Heart right ventricle (tissue), 16 donors: ENCODE results near the gene IGFALS. TPM values are rescaled to one million over a fixed set of nuclear protein-coding genes. Genes with fewer than 3 reads are reported as not detected.

Experiments used
- ATAC-seq, 8 donors: fragments of 200-7000 bp; cut with Tn5 transposase; one replicate each; pipeline ENCODE4 v1.9.1; 2020; ENCODE audit warnings: mild to moderate bottlenecking in 8 of 8, moderate library complexity in 8 of 8, moderate number of reproducible peaks in 1 of 8
- DNase-seq, 2 donors: peaks; one replicate each; pipeline ENCODE4 v3.0.0-alpha.2; 2020
- H3K27ac ChIP-seq, 10 donors: fragments of 200-600 bp; sonication (generic) in 2 of 10; one replicate each; pipeline versions ENCODE4 v1.5.0 to v1.8.0; 2020 to 2022; ENCODE audit warnings: mild to moderate bottlenecking in 3 of 10
- H3K27me3 ChIP-seq, 7 donors: fragments of 200-600 bp; one replicate each; pipeline ENCODE4 v1.8.0; 2021 to 2022; ENCODE audit warnings: mild to moderate bottlenecking in 2 of 7
- H3K36me3 ChIP-seq, 9 donors: fragments of 200-600 bp; sonication (generic) in 1 of 9; one replicate each; pipeline versions ENCODE4 v1.5.0 to v1.8.0; 2020 to 2022; ENCODE audit warnings: mild to moderate bottlenecking in 2 of 9
- H3K4me1 ChIP-seq, 9 donors: fragments of 200-600 bp; sonication (generic) in 1 of 9; one replicate each; pipeline versions ENCODE4 v1.5.0 to v1.8.0; 2020 to 2022; ENCODE audit warnings: mild to moderate bottlenecking in 4 of 9
- H3K4me3 ChIP-seq, 10 donors: fragments of 200-600 bp; sonication (generic) in 2 of 10; one replicate each; pipeline versions ENCODE4 v1.5.0 to v1.8.0; 2020 to 2022; ENCODE audit warnings: mild to moderate bottlenecking in 7 of 10, moderate library complexity in 2 of 10
- H3K9me3 ChIP-seq, 11 donors: fragments of 200-600 bp in 10 of 11; sonication (generic) in 2 of 11; one replicate each; pipeline versions ENCODE4 v1.5.0 to v1.8.0; 2013 to 2022; ENCODE audit warnings: mild to moderate bottlenecking in 2 of 11, control low read depth in 1 of 11, moderate library complexity in 1 of 11
- WGBS, 2 donors: extraction: QIAGEN DNeasy Blood & Tissue Kit; methylation state at CpG; one replicate each; pipeline ENCODE4 v1.1.7; 2013; ENCODE audit warnings: inconsistent platforms in 1 of 2; 5-methylcytosine and 5-hydroxymethylcytosine counted together
- intact Hi-C, 10 donors: fragments of 100-400 bp; cut with DNase I; formaldehyde crosslinking; loops; one replicate each; pipeline versions ENCODE4 v1.11.1 to v1.14.2; 2022
- polyA plus RNA-seq, 2 donors: library from polyadenylated mRNA; stranded (reverse); fragments of 200-250 nt; gene quantifications; one replicate each; pipeline ENCODE4 v1.2.3, GENCODE V29; 2013
- total RNA-seq, 10 donors: library from RNA; stranded (reverse); fragmentation: NEBNext Ultra II Directional in 3 of 10; extraction: Animal tissue kit (Norgen Biotek cat#: 25700) in 3 of 10; gene quantifications; one replicate each; pipeline versions ENCODE4 v1.2.1 to v1.2.4, GENCODE V29; 2021 to 2023
- TF ChIP-seq, protein P1 (sequence below), 9 donors: fragments of 200-600 bp; sonication (generic) in 2 of 9; IDR thresholded peaks; one replicate each; pipeline versions ENCODE4 v1.5.0 to v1.8.0; 2021 to 2022; ENCODE audit warnings: antibody characterized with exemption in 9 of 9, mild to moderate bottlenecking in 5 of 9, moderate library complexity in 1 of 9
- donor health status: Arrhythmogenic right ventricular cardiomyopathy.
- donor health status: ischemic (EF 13 %, LVEDD 7.1; RV severe dilation, severe dysfunction).
- donor health status: healthy with polysubstance abuse.
- donor health status: DM: no; HTN: yes; CAD: no.
- donor health status: DM: no; HTN: no; CAD: no.
- donor health status: ischemic (EF 25% LVEDD 6.9; RV normal size, moderate dysfunction).
- donor health status: ischemic (EF 25% LVEDD 5.7; RV mildly dilated, moderate dysfunction).
- donor health status: healthy.
- donor health status: DM: yes; HTN: yes; CAD: no.
- donor health status: Ischemic cardiomyopathy.
- donor health status: ischemic (EF 35%, LVEDD 5.7; RV mildly dilated, moderate dysfunction).
- donor health status: nonischemic (EF 11% LVEDD 7.7; RV severe dilation, severe dysfunction).
- donor health status: DM: yes; HTN: yes; CAD: no.
- donor health status: PGD.
- donor health status: ischemic (EF 29% LVEDD 5.4; RV normal size, mild dysfunction).
- donor health status: nonischemic (EF 23%, LVEDD 6.1; RV moderate dilation, normal function).

IGFALS gene
- total and polyA plus RNA-seq, 12 donors, result 0.04 to 0.59 (median 0.13) TPM; not detected in 6

DNA sequence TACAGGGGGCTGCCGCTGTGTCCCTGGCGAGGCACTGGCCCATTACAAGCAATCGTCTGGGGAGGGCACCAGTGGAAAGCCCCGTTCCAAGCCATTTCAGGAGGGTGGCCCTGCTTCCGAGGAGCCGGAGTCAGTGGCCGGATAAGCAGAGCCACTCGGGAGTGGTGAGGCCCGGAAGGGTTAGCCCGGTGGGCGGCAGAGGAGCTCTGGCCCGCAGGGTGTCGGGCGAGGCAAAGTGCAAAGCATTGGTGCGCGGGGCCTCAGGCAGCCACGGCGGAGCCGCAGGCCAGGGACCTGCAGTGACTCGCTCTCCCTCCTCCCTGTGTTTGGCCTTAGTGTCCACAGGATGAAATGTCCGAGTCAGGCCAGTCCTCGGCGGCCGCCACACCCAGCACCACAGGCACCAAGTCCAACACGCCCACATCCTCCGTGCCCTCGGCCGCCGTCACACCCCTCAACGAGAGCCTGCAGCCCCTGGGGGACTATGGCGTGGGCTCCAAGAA lies 46.8 kb downstream of the IGFALS start:
- Histone ChIP-seq H3K4me3 (no peak overlapping the region), H3K9me3 (no peaks in the 10 kb centered on the region), H3K27me3 (no peaks in the 10 kb centered on the region), H3K4me1 (no peaks in the 10 kb centered on the region), H3K36me3 (peaks cover 0 to 98% (median 41%) of the 10 kb centered on the region in 9 donors), H3K27ac (no peak overlapping the region)
- 92 to 94% methylated on average over 31 of the region's 31 CpGs for WGBS, 2 donors
- DNase-seq (no peak), ATAC-seq (no peak)
- TF ChIP-seq, protein P1, sequence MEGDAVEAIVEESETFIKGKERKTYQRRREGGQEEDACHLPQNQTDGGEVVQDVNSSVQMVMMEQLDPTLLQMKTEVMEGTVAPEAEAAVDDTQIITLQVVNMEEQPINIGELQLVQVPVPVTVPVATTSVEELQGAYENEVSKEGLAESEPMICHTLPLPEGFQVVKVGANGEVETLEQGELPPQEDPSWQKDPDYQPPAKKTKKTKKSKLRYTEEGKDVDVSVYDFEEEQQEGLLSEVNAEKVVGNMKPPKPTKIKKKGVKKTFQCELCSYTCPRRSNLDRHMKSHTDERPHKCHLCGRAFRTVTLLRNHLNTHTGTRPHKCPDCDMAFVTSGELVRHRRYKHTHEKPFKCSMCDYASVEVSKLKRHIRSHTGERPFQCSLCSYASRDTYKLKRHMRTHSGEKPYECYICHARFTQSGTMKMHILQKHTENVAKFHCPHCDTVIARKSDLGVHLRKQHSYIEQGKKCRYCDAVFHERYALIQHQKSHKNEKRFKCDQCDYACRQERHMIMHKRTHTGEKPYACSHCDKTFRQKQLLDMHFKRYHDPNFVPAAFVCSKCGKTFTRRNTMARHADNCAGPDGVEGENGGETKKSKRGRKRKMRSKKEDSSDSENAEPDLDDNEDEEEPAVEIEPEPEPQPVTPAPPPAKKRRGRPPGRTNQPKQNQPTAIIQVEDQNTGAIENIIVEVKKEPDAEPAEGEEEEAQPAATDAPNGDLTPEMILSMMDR (IDR thresholded peaks at IDR 0.05), result no peak
- intact Hi-C loops, result no loop called here

DNA sequence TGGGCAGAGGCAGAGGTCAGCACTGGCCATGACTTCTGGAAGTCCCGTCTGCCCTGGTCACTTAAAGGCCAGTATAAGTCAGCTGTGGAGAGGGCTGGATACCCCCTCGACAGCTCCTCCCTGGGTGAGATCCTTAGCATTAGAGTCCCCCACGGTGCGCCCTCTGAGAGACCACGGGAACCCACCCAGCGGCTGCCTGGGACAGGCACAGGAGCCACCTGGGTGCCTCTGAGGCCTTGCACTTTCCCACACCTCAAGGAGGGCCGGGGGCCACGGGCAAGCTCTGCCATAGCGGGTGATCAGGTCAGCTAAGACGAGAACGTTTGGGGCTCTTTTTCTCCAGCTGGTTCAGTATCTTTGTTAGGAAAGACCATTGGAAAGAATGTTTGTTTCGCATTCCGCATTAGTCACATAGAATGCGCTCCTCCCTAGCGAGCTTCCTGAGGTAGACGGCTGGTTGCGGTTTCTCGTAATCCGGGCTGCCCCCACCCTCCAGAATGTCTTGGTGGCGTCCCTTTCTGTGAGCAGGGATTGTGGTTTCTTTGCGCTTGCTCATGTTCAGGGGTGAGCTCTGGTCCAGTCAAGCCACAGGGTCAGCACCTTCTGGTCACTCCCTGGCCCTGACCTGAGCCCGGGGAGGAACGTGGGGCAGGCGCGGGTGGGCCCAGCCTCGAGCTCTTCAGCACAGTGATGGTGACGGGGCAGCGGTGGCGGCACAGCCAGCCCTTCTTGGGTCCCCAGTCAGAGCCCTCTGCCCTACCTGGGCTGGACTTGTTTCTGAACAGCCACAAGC lies 47.4 kb downstream of the IGFALS start:
- Histone ChIP-seq H3K4me3 (no peak overlapping the region), H3K36me3 (peaks cover 0 to 98% (median 35%) of the 10 kb centered on the region in 9 donors), H3K27ac (no peak overlapping the region), H3K4me1 (peaks cover 0 to 3% (median 0%) of the 10 kb centered on the region in 9 donors), H3K9me3 (no peaks in the 10 kb centered on the region), H3K27me3 (no peaks in the 10 kb centered on the region)
- DNase-seq (no peak), ATAC-seq (no peak)
- WGBS, 2 donors, result 93 to 94% methylated on average over 29 of the region's 29 CpGs
- TF ChIP-seq, protein P1 (IDR thresholded peaks at IDR 0.05), result no peak
- intact Hi-C loops, result no loop called here

DNA sequence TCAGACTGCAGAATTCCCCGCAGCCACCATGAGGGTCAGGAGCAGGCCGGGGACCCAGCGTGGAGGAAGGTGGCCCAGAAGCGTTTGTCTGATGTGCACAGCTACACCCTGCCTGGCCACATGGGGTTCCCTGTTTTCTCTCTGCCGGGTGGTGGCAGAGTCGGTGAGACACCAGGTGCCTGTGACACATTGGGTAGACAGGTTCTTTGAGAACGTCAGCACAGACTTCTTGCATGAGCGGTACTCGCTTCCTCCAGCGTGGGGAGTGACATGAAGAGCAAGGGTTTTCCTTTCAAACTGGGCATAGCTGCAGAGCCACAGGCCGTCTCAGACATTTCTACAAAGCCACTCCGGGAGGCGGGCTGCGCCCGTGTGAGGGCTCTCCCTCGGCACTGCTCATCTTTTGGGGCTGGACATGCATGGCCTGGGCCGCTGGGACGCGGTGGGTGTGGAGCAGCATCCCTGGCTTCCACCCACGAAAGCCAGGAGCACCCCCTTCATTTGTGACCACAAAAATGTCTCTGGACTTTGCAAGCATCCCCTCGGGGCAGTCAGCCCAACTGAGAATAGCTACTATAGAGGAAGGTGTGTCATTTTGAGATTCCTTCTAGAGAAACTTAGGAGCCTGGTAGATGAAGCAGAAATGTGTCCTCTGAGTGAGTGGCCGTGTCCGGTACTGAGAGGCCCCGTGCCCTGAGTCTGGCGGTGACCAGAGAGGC lies 48.2 kb downstream of the IGFALS start:
- intact Hi-C loops, result no loop called here
- H3K9me3 ChIP-seq, result no peaks in the 10 kb centered on the region
- WGBS, 2 donors, result 89 to 94% methylated on average over 25 of the region's 25 CpGs
- no peaks in the 10 kb centered on the region for H3K27me3 ChIP-seq
- no peak overlapping the region for H3K4me3 ChIP-seq
- DNase-seq (no peak), ATAC-seq (no peak)
- TF ChIP-seq, protein P1 (IDR thresholded peaks at IDR 0.05), result no peak
- H3K36me3 ChIP-seq, result peaks cover 0 to 98% (median 35%) of the 10 kb centered on the region in 9 donors
- H3K27ac ChIP-seq, result no peak overlapping the region
- peaks cover 0 to 3% (median 0%) of the 10 kb centered on the region in 9 donors for H3K4me1 ChIP-seq

DNA sequence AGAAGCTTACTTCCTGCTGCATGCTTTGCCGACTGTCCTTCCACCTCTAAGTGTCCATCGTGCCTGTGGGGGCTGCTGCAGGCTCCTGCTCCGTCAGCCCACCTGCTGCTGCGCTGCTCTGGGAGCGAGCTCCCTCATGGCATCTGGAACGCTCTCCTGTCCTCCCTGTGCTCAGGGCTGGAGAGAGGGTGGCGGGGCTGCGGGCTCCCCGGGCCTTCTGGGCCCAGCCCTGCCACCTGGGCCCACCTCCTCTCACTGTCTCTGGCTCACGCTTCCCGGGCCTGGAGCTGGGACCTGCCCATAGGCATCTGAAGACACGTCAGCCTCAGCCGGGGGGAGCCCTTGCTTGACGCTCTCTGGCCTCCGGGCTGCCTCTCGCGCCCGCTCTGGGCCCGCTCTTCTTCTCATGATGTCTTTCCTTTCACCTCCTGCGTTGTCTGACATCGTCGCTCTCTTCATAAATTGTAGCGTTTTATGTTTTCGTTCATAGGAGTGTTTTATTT lies 49.1 kb downstream of the IGFALS start:
- no peak overlapping the region for H3K27ac ChIP-seq
- no peak for ATAC-seq

More for the DNA sequence above, 49.1 kb downstream of the IGFALS start:
- TF ChIP-seq, protein P1 (IDR thresholded peaks at IDR 0.05), result no peak
- Histone ChIP-seq H3K27me3 (no peaks in the 10 kb centered on the region), H3K9me3 (no peaks in the 10 kb centered on the region), H3K4me3 (no peak overlapping the region), H3K4me1 (peaks cover 0 to 3% (median 0%) of the 10 kb centered on the region in 9 donors), H3K36me3 (peaks cover 0 to 89% (median 32%) of the 10 kb centered on the region in 9 donors)
- 89 to 91% methylated on average over 24 of the region's 24 CpGs for WGBS, 2 donors
- intact Hi-C loops, result no loop called here
- DNase-seq, result no peak
